HL-60 (cell line): ENCODE data around the gene ASTN2.

Source experiments
- POLR2AphosphoS5 ChIP-seq: IDR thresholded peaks from 2 replicates; pipeline ENCODE4 v1.6.1; 2012; ENCODE audit warnings: low read depth
- TF ChIP-seq, protein P1 (sequence below): IDR thresholded peaks from one replicate; pipeline ENCODE4 v1.5.1; 2011; ENCODE audit warnings: low read length, control low read depth, inconsistent platforms; ENCODE audit not compliant: insufficient read depth

DNA sequence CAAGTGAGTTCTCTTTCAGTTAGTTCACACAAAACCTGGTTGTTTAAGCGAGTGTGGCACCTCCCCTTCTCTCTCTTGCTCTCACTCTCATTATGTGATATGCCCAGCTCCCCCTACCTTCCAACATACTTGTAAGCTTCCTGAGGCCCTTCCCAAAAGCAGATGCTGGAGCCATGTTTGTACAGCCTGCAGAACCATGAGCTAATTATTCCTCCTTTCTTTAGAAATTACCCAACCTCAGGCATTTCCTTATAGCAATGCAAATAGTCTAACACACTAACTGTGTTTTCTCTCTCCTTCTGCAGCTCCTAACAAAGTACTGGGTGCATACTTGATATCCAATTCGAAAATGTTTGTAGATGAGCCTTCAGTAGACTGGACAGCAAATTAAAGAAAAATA lies 665.1 kb downstream of the ASTN2 start:
- TF ChIP-seq, protein P1, sequence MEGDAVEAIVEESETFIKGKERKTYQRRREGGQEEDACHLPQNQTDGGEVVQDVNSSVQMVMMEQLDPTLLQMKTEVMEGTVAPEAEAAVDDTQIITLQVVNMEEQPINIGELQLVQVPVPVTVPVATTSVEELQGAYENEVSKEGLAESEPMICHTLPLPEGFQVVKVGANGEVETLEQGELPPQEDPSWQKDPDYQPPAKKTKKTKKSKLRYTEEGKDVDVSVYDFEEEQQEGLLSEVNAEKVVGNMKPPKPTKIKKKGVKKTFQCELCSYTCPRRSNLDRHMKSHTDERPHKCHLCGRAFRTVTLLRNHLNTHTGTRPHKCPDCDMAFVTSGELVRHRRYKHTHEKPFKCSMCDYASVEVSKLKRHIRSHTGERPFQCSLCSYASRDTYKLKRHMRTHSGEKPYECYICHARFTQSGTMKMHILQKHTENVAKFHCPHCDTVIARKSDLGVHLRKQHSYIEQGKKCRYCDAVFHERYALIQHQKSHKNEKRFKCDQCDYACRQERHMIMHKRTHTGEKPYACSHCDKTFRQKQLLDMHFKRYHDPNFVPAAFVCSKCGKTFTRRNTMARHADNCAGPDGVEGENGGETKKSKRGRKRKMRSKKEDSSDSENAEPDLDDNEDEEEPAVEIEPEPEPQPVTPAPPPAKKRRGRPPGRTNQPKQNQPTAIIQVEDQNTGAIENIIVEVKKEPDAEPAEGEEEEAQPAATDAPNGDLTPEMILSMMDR = no peak
- no peak for TF ChIP-seq POLR2AphosphoS5
